H1 (cell line): ENCODE results near the gene PCDH9. TPM values are rescaled to one million over a fixed set of nuclear protein-coding genes. Genes with fewer than 3 reads are reported as not detected.

ENCODE experiments used
- CTCF ChIA-PET: fragments of 300-600 bp; sonication (Branson Sonifier 250); formaldehyde crosslinking; loops from one replicate; lab custom pipeline; 2021; ENCODE audit not compliant: partially characterized antibody; lab: Charles Lee
- POLR2A ChIA-PET: fragments of 300-600 bp; sonication (Branson Sonifier 250); formaldehyde crosslinking; loops from one replicate; lab custom pipeline; 2021; ENCODE audit warnings: inconsistent platforms; ENCODE audit not compliant: partially characterized antibody; lab: Charles Lee
- DNase-seq, 2 experiments: peaks; one replicate each; pipeline versions ENCODE4 v3.0.0 to v3.0.0-alpha.2; 2010 to 2022; ENCODE audit warnings: low spot score in 2 of 2, low read depth in 1 of 2, mixed read lengths in 1 of 2
- FAIRE-seq: peaks from 2 replicates; lab custom pipeline; 2011; peaks lifted over from hg19 to GRCh38; lab: Jason Lieb, UNC
- H2AFZ ChIP-seq: 2 replicates; pipeline ENCODE4 v1.8.1; 2012; ENCODE audit warnings: low read length, inconsistent platforms
- H2AK5ac ChIP-seq: 2 replicates; pipeline ENCODE4 v1.6.1; 2013; ENCODE audit warnings: low read depth, low read length
- H2BK120ac ChIP-seq: replicated peaks from 2 replicates; pipeline ENCODE3; 2013; ENCODE audit warnings: low read depth, low read length, inconsistent platforms
- H2BK12ac ChIP-seq: 2 replicates; pipeline ENCODE4 v1.6.1; 2013; ENCODE audit warnings: low read depth, low read length
- H2BK15ac ChIP-seq: 2 replicates; pipeline ENCODE4 v1.6.1; 2013; ENCODE audit warnings: low read length
- H2BK20ac ChIP-seq: 2 replicates; pipeline ENCODE4 v1.6.1; 2013; ENCODE audit warnings: low read length
- H2BK5ac ChIP-seq: 2 replicates; pipeline ENCODE4 v1.6.1; 2013; ENCODE audit warnings: low read depth, low read length
- H3K14ac ChIP-seq: 2 replicates; pipeline ENCODE4 v1.6.1; 2013; ENCODE audit warnings: inconsistent platforms; ENCODE audit not compliant: insufficient read length
- H3K18ac ChIP-seq: 2 replicates; pipeline ENCODE4 v1.6.1; 2013; ENCODE audit warnings: low read length; ENCODE audit errors: extremely low read depth
- H3K23ac ChIP-seq: 2 replicates; pipeline ENCODE4 v1.6.1; 2013; ENCODE audit warnings: inconsistent platforms; ENCODE audit not compliant: insufficient read length
- H3K23me2 ChIP-seq: 2 replicates; pipeline ENCODE4 v1.6.1; 2013; ENCODE audit warnings: low read depth, low read length
- H3K27ac ChIP-seq: 2 replicates; pipeline ENCODE4 v1.6.1; 2011; ENCODE audit warnings: low read depth, low read length, inconsistent platforms
- H3K27me3 ChIP-seq, 4 experiments: replicated peaks in 1 of 4; 1 replicate in 1 of 4; 2 replicates in 3 of 4; pipeline versions ENCODE4 v1.6.1 to v1.8.1; 2011 to 2013; ENCODE audit warnings: low read length in 3 of 4, mild to moderate bottlenecking in 3 of 4, inconsistent platforms in 2 of 4, mixed read lengths in 2 of 4, moderate library complexity in 1 of 4; ENCODE audit not compliant: control insufficient read depth in 3 of 4, insufficient read depth in 3 of 4; ENCODE audit errors: extremely low read depth in 1 of 4
- H3K36me3 ChIP-seq, 4 experiments: 2 replicates each; pipeline versions ENCODE4 v1.6.1 to v1.8.1; 2011 to 2013; ENCODE audit warnings: mild to moderate bottlenecking in 4 of 4, low read length in 3 of 4, moderate library complexity in 2 of 4, control low read depth in 1 of 4, inconsistent platforms in 1 of 4; ENCODE audit not compliant: insufficient read depth in 4 of 4, control insufficient read depth in 2 of 4
- H3K4ac ChIP-seq: replicated peaks from 2 replicates; pipeline ENCODE3; 2013; ENCODE audit warnings: low read length, low read depth, mixed read lengths, inconsistent platforms; ENCODE audit not compliant: insufficient read length
- H3K4me1 ChIP-seq, 4 experiments: replicated peaks in 1 of 4; 1 replicate in 1 of 4; 2 replicates in 3 of 4; pipeline versions ENCODE4 v1.6.1 to v1.8.1; 2011 to 2013; ENCODE audit warnings: low read length in 3 of 4, inconsistent platforms in 2 of 4, mixed read lengths in 1 of 4; ENCODE audit not compliant: insufficient read depth in 4 of 4, control insufficient read depth in 3 of 4
- H3K4me2 ChIP-seq, 2 experiments: 2 replicates each; pipeline versions ENCODE4 v1.6.1 to v1.8.1; 2011 to 2013; ENCODE audit warnings: low read depth in 2 of 2, low read length in 2 of 2, control low read depth in 1 of 2, inconsistent platforms in 1 of 2, mild to moderate bottlenecking in 1 of 2; ENCODE audit not compliant: insufficient read depth in 1 of 2
- H3K4me3 ChIP-seq, 4 experiments: fragments of 200-600, 300-600 bp in 1 of 4; sonication (generic), shearing (Covaris generic), sonication (Bioruptor Twin) in 1 of 4; 2 replicates each; pipeline versions ENCODE4 v1.5.1 to v1.8.1; 2011 to 2016; ENCODE audit warnings: low read length in 4 of 4, low read depth in 3 of 4, control low read depth in 2 of 4, inconsistent platforms in 2 of 4, mild to moderate bottlenecking in 2 of 4, mixed read lengths in 1 of 4, moderate library complexity in 1 of 4; ENCODE audit not compliant: insufficient read depth in 2 of 4; ENCODE audit errors: extremely low read depth in 1 of 4
- H3K56ac ChIP-seq: replicated peaks from 2 replicates; pipeline ENCODE3; 2013; ENCODE audit warnings: low read depth, mild to moderate bottlenecking, mixed read lengths, low read length, inconsistent platforms; ENCODE audit not compliant: insufficient read length
- H3K79me1 ChIP-seq: 2 replicates; pipeline ENCODE4 v1.6.1; 2013; ENCODE audit warnings: low read depth, low read length, control low read depth
- H3K79me2 ChIP-seq, 2 experiments: 2 replicates each; pipeline versions ENCODE4 v1.6.1 to v1.8.1; 2012 to 2013; ENCODE audit warnings: low read length in 2 of 2, mild to moderate bottlenecking in 2 of 2, inconsistent platforms in 1 of 2; ENCODE audit not compliant: insufficient read depth in 2 of 2, control insufficient read depth in 1 of 2
- H3K9ac ChIP-seq, 4 experiments: replicated peaks in 1 of 4; 1 replicate in 1 of 4; 2 replicates in 3 of 4; pipeline versions ENCODE4 v1.6.1 to v1.8.1; 2011 to 2013; ENCODE audit warnings: low read depth in 3 of 4, low read length in 3 of 4, control low read depth in 2 of 4, mild to moderate bottlenecking in 2 of 4, moderate library complexity in 2 of 4, inconsistent platforms in 1 of 4; ENCODE audit errors: extremely low read depth in 1 of 4
- H3K9me3 ChIP-seq, 2 experiments: 2 replicates each; pipeline versions ENCODE4 v1.6.1 to v1.8.1; 2012 to 2013; ENCODE audit warnings: mild to moderate bottlenecking in 2 of 2, moderate library complexity in 2 of 2, control low read depth in 1 of 2, inconsistent platforms in 1 of 2, low read depth in 1 of 2, low read length in 1 of 2, mixed read lengths in 1 of 2; ENCODE audit not compliant: insufficient read depth in 2 of 2
- H4K20me1 ChIP-seq, 2 experiments: replicated peaks in 1 of 2; 2 replicates each; pipeline versions ENCODE3 to v1.8.1; 2011 to 2013; ENCODE audit warnings: inconsistent platforms in 2 of 2, low read length in 2 of 2, mild to moderate bottlenecking in 1 of 2; ENCODE audit not compliant: insufficient read depth in 2 of 2, control insufficient read depth in 1 of 2
- H4K5ac ChIP-seq: 2 replicates; pipeline ENCODE4 v1.6.1; 2013; ENCODE audit warnings: low read length, low read depth, mixed read lengths, inconsistent platforms; ENCODE audit not compliant: insufficient read length
- H4K8ac ChIP-seq: 2 replicates; pipeline ENCODE4 v1.8.0; 2013; ENCODE audit warnings: mild to moderate bottlenecking, moderate library complexity, low read length, inconsistent platforms; ENCODE audit not compliant: insufficient read depth; ENCODE audit errors: extremely low read depth
- H4K91ac ChIP-seq: replicated peaks from 2 replicates; pipeline ENCODE3; 2013; ENCODE audit warnings: low read length, mixed read lengths, inconsistent platforms; ENCODE audit not compliant: insufficient read length
- CHD1 ChIP-seq: IDR thresholded peaks from 2 replicates; pipeline ENCODE4 v1.6.1; 2012; ENCODE audit warnings: low read depth, low read length, improper control_type of control experiment
- CHD2 ChIP-seq: IDR thresholded peaks from 2 replicates; pipeline ENCODE4 v1.6.1; 2012; ENCODE audit warnings: low read length, improper control_type of control experiment
- FOSL1 ChIP-seq: IDR thresholded peaks from 2 replicates; pipeline ENCODE4 v1.6.1; 2011; ENCODE audit warnings: mild to moderate bottlenecking, low read depth, low read length, moderate library complexity; ENCODE audit not compliant: insufficient read depth
- JUN ChIP-seq: IDR thresholded peaks from 2 replicates; pipeline ENCODE4 v1.6.1; 2011; ENCODE audit warnings: low read depth, mild to moderate bottlenecking, improper control_type of control experiment, low read length
- JUND ChIP-seq: IDR thresholded peaks from 2 replicates; pipeline ENCODE4 v1.6.1; 2011; ENCODE audit warnings: mild to moderate bottlenecking, improper control_type of control experiment, low read length
- KDM5A ChIP-seq: fragments of 200-600 bp; IDR thresholded peaks from 2 replicates; pipeline ENCODE4 v1.7.1; 2012; ENCODE audit warnings: mild to moderate bottlenecking, low read length, inconsistent platforms, mixed read lengths
- MAFK ChIP-seq: IDR thresholded peaks from 2 replicates; pipeline ENCODE4 v1.6.1; 2012; ENCODE audit warnings: low read depth, mild to moderate bottlenecking, improper control_type of control experiment, low read length
- POLR2AphosphoS5 ChIP-seq: IDR thresholded peaks from 2 replicates; pipeline ENCODE4 v1.6.1; 2011; ENCODE audit warnings: low read depth, low read length
- POU5F1 ChIP-seq: IDR thresholded peaks from 2 replicates; pipeline ENCODE4 v1.6.1; 2011; ENCODE audit warnings: low read depth, mild to moderate bottlenecking, low read length, moderate library complexity
- RBBP5 ChIP-seq: IDR thresholded peaks from 2 replicates; pipeline ENCODE4 v1.7.1; 2012; ENCODE audit warnings: low read depth, mild to moderate bottlenecking, inconsistent platforms, low read length, moderate library complexity, borderline replicate concordance
- SIN3A ChIP-seq, 2 experiments: IDR thresholded peaks in 1 of 2; conservative IDR thresholded peaks in 1 of 2; 2 replicates each; pipeline ENCODE4 v1.6.1; 2011 to 2012; ENCODE audit warnings: low read length in 2 of 2, improper control_type of control experiment in 1 of 2, low read depth in 1 of 2, mild to moderate bottlenecking in 1 of 2
- TAF1 ChIP-seq: IDR thresholded peaks from 2 replicates; pipeline ENCODE4 v1.6.1; 2011; ENCODE audit warnings: mild to moderate bottlenecking, low read depth, low read length
- TAF7 ChIP-seq: optimal IDR thresholded peaks from 2 replicates; pipeline ENCODE3; 2011; ENCODE audit warnings: low read depth, mild to moderate bottlenecking, inconsistent platforms, low read length, moderate library complexity, borderline replicate concordance
- polyA plus RNA-seq, 7 experiments: library from polyadenylated mRNA; depleted of rRNA in 3 of 7; stranded (reverse) in 5 of 7; unstranded in 2 of 7; fragments of >200 nt in 5 of 7; fragments of 200-250 nt in 2 of 7; gene quantifications; 1 replicate in 5 of 7; 2 replicates in 1 of 7; 4 replicates in 1 of 7; pipeline versions ENCODE4 v1.2.1 to v1.2.3, GENCODE V29; 2011 to 2013; ENCODE audit warnings: missing spikeins in 2 of 7, mixed read lengths in 2 of 7
- total RNA-seq: library from RNA; stranded (reverse); fragmentation: NEBNext Ultra II Directional; extraction: Animal tissue kit (Norgen Biotek cat#: 25700); gene quantifications from 2 replicates; pipeline ENCODE4 v1.2.1, GENCODE V29; 2021
- TF ChIP-seq, protein P1 (sequence below): IDR thresholded peaks from 2 replicates; pipeline ENCODE4 v1.6.1; 2011; ENCODE audit warnings: low read length, improper control_type of control experiment

The PCDH9 gene
- total and polyA plus RNA-seq, 2 of the 8 experiments (the other 6 are each of a cell fraction or from before 2014, with no cell fraction given): 0.12 to 0.60 TPM

GRCh38 chr13:66634384-66634783, 595.8 kb downstream of the PCDH9 start:
- H3K27ac ChIP-seq: no peak overlapping the region
- CTCF ChIA-PET: interaction anchor here (0.6 to 1.5 kb wide), 3 partner anchors 10 to 598 kb away, joined by 3 to 5 read pairs (median 4); no protein-coding TSS in a partner anchor
- no peak overlapping the region for H3K23ac ChIP-seq
- no peak overlapping the region for H3K4me3 ChIP-seq
- no peak overlapping the region for H4K8ac ChIP-seq
- no peak overlapping the region for H3K18ac ChIP-seq
- DNase-seq (no peak), FAIRE-seq (no peak)
- no peaks in the 10 kb centered on the region for H4K20me1 ChIP-seq
- no peak overlapping the region for H2BK15ac ChIP-seq
- no peak overlapping the region for H3K4ac ChIP-seq
- no peak overlapping the region for H3K4me2 ChIP-seq
- H3K79me2 ChIP-seq: no peaks in the 10 kb centered on the region
- H2BK12ac ChIP-seq: no peak overlapping the region
- H3K14ac ChIP-seq: no peak overlapping the region
- H3K23me2 ChIP-seq: no peaks in the 10 kb centered on the region
- no peaks in the 10 kb centered on the region for H3K79me1 ChIP-seq
- H3K4me1 ChIP-seq: 0 out of 7 replicates have a peak, but pooled peaks cover 0 to 2% (median 0%) of the 10 kb centered on the region in 4 experiments
- no peak overlapping the region for H3K56ac ChIP-seq
- H3K27me3 ChIP-seq: no peaks in the 10 kb centered on the region
- no peak overlapping the region for H2BK5ac ChIP-seq
- H3K9ac ChIP-seq: no peak overlapping the region
- H2AFZ ChIP-seq: no peak overlapping the region
- POLR2A ChIA-PET: no interaction called here
- H4K91ac ChIP-seq: no peak overlapping the region
- no peak overlapping the region for H2BK120ac ChIP-seq
- H4K5ac ChIP-seq: no peak overlapping the region
- H3K9me3 ChIP-seq: 0 out of 4 replicates have a peak, but pooled peaks cover 0 to 4% of the 10 kb centered on the region in 2 experiments
- H3K36me3 ChIP-seq: no peaks in the 10 kb centered on the region
- H2BK20ac ChIP-seq: no peak overlapping the region
- H2AK5ac ChIP-seq: no peak overlapping the region
- no peak for TF ChIP-seq MAFK
- no peak for TF ChIP-seq KDM5A
- no peak for TF ChIP-seq CHD1
- no peak for TF ChIP-seq TAF7
- no peak for TF ChIP-seq FOSL1
- no peak for TF ChIP-seq POU5F1
- no peak for TF ChIP-seq CHD2
- TF ChIP-seq, protein P1, sequence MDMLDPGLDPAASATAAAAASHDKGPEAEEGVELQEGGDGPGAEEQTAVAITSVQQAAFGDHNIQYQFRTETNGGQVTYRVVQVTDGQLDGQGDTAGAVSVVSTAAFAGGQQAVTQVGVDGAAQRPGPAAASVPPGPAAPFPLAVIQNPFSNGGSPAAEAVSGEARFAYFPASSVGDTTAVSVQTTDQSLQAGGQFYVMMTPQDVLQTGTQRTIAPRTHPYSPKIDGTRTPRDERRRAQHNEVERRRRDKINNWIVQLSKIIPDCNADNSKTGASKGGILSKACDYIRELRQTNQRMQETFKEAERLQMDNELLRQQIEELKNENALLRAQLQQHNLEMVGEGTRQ: no peak
- no peak for TF ChIP-seq JUN
- no peak for TF ChIP-seq SIN3A (conservative IDR thresholded peaks at IDR 0.05 in 1 of 2, IDR thresholded peaks at IDR 0.05 in 1 of 2; ENCODE audit: low read depth in 1 of 2, low read length in 2 of 2)
- no peak for TF ChIP-seq TAF1
- TF ChIP-seq POLR2AphosphoS5: no peak
- no peak for TF ChIP-seq JUND
- no peak for TF ChIP-seq RBBP5
